HCT116 (cell line): ENCODE measurements around the gene NCF4. TPM values are rescaled to one million over a fixed set of nuclear protein-coding genes. Genes with fewer than 3 reads are reported as not detected.

ENCODE experiments used
- ATAC-seq: fragments of 200-7000 bp; cut with Tn5 transposase; 2 replicates; pipeline ENCODE4 v1.9.1; 2020; ENCODE audit warnings: mild to moderate bottlenecking, moderate library complexity
- BruUV-seq: library from RNA; stranded (reverse); fragments of 400-500 nt; replicated peaks from 2 replicates; lab custom pipeline; 2021; lab: Mats Ljungman, UMichigan
- CTCF ChIA-PET: fragments of 300-600 bp; sonication (Branson Sonifier 250); formaldehyde crosslinking; loops from one replicate; lab custom pipeline; 2021; ENCODE audit warnings: antibody characterized with exemption; lab: Charles Lee
- POLR2A ChIA-PET: fragments of 300-600, 350-600 bp; sonication (Branson Sonifier 250); formaldehyde crosslinking; loops from one replicate; lab custom pipeline; 2021; ENCODE audit warnings: antibody characterized with exemption; lab: Charles Lee
- RAD21 ChIA-PET, 2 experiments: fragments of 300-600 bp; sonication (Branson Sonifier 250); formaldehyde crosslinking; loops; one replicate each; lab custom pipeline; 2023; ENCODE audit warnings: low total read pairs in 2 of 2; ENCODE audit not compliant: uncharacterized antibody in 2 of 2, unreplicated experiment in 2 of 2, low non-redundant PET in 1 of 2; lab: Charles Lee
- DNase-seq: peaks from one replicate; pipeline ENCODE4 v3.0.0-alpha.2; 2010; ENCODE audit warnings: low read depth, low spot score
- H2AFZ ChIP-seq: fragments of 200-600 bp; shearing (Covaris generic), sonication (generic); 2 replicates; pipeline ENCODE4 v1.6.1; 2017; ENCODE audit warnings: low read depth, mixed run types, mixed read lengths, antibody characterized with exemption, low read length; ENCODE audit not compliant: poor library complexity, severe bottlenecking
- H3K27ac ChIP-seq: 2 replicates; pipeline ENCODE4 v1.5.1; 2012; ENCODE audit warnings: low read depth, low read length
- H3K27me3 ChIP-seq: fragments of 200-600 bp; sonication (generic); 2 replicates; pipeline ENCODE4 v1.6.1; 2016; ENCODE audit warnings: mixed run types, low read length, mixed read lengths; ENCODE audit not compliant: insufficient read depth
- H3K36me3 ChIP-seq, 2 experiments: fragments of 200-500 bp in 1 of 2; fragments of 200-600 bp in 1 of 2; sonication (Bioruptor generic) in 1 of 2; sonication (generic) in 1 of 2; 2 replicates each; pipeline versions ENCODE4 v1.5.1 to v1.6.1; 2014 to 2016; ENCODE audit warnings: low read length in 2 of 2, inconsistent platforms in 1 of 2, mixed read lengths in 1 of 2, mixed run types in 1 of 2; ENCODE audit not compliant: insufficient read depth in 2 of 2, control insufficient read depth in 1 of 2
- H3K4me1 ChIP-seq, 2 experiments: fragments of 200-600 bp in 1 of 2; sonication (generic) in 1 of 2; 2 replicates each; pipeline versions ENCODE4 v1.5.1 to v1.6.1; 2012 to 2017; ENCODE audit warnings: low read length in 2 of 2, inconsistent platforms in 1 of 2, mild to moderate bottlenecking in 1 of 2, mixed read lengths in 1 of 2, mixed run types in 1 of 2, moderate library complexity in 1 of 2; ENCODE audit not compliant: insufficient read depth in 2 of 2, control insufficient read depth in 1 of 2
- H3K4me2 ChIP-seq: fragments of 200-600 bp; sonication (generic); 2 replicates; pipeline ENCODE4 v1.6.1; 2017; ENCODE audit warnings: mixed run types, low read length, mixed read lengths
- H3K4me3 ChIP-seq, 2 experiments: fragments of 200-600 bp in 1 of 2; sonication (generic) in 1 of 2; replicated peaks in 1 of 2; 2 replicates each; pipeline ENCODE4 v1.5.1; 2011 to 2016; ENCODE audit warnings: low read length in 2 of 2, control low read depth in 1 of 2, low read depth in 1 of 2, mild to moderate bottlenecking in 1 of 2, mixed read lengths in 1 of 2, mixed run types in 1 of 2
- H3K79me2 ChIP-seq: fragments of 200-600 bp; sonication (generic); 2 replicates; pipeline ENCODE4 v1.6.1; 2017; ENCODE audit warnings: mild to moderate bottlenecking, mixed run types, low read length, moderate library complexity, mixed read lengths; ENCODE audit not compliant: insufficient read depth
- H3K9ac ChIP-seq: fragments of 200-600 bp; sonication (generic); 2 replicates; pipeline ENCODE4 v1.6.1; 2016; ENCODE audit warnings: low read length, mixed read lengths
- H3K9me2 ChIP-seq: fragments of 200-600 bp; sonication (generic), shearing (Covaris generic); 2 replicates; pipeline ENCODE4 v1.6.1; 2017; ENCODE audit warnings: mixed run types, mild to moderate bottlenecking, moderate library complexity; ENCODE audit not compliant: insufficient read depth
- H3K9me3 ChIP-seq, 2 experiments: fragments of 200-500 bp in 1 of 2; fragments of 200-600 bp in 1 of 2; sonication (Bioruptor generic) in 1 of 2; sonication (generic) in 1 of 2; 2 replicates each; pipeline ENCODE4 v1.6.1; 2014 to 2017; ENCODE audit warnings: low read length in 2 of 2, mixed read lengths in 2 of 2, inconsistent platforms in 1 of 2, low read depth in 1 of 2, mild to moderate bottlenecking in 1 of 2, mixed run types in 1 of 2, moderate library complexity in 1 of 2; ENCODE audit not compliant: control insufficient read depth in 1 of 2, insufficient read depth in 1 of 2
- H4K20me1 ChIP-seq: fragments of 200-600 bp; sonication (generic), shearing (Covaris generic); 2 replicates; pipeline ENCODE4 v1.6.1; 2017; ENCODE audit warnings: mixed run types, mild to moderate bottlenecking, moderate library complexity; ENCODE audit not compliant: insufficient read depth
- CBX3 ChIP-seq: IDR thresholded peaks from 2 replicates; pipeline ENCODE4 v1.6.1; 2012; ENCODE audit warnings: low read depth
- CEBPB ChIP-seq: IDR thresholded peaks from 2 replicates; pipeline ENCODE4 v1.6.1; 2012; ENCODE audit warnings: low read depth
- EGR1 ChIP-seq: IDR thresholded peaks from 2 replicates; pipeline ENCODE4 v1.6.1; 2012; ENCODE audit warnings: low read depth
- ELF1 ChIP-seq: IDR thresholded peaks from 2 replicates; pipeline ENCODE4 v1.6.1; 2012; ENCODE audit warnings: low read depth, borderline replicate concordance
- EZH2 ChIP-seq: fragments of 200-600 bp; sonication (generic); IDR thresholded peaks from 2 replicates; pipeline ENCODE4 v1.6.1; 2017; ENCODE audit warnings: antibody characterized with exemption, mixed run types
- EZH2phosphoT487 ChIP-seq: fragments of 200-600 bp; IDR thresholded peaks from 2 replicates; pipeline ENCODE4 v1.6.1; 2018; ENCODE audit warnings: antibody characterized with exemption, borderline replicate concordance
- JUND ChIP-seq: IDR thresholded peaks from 2 replicates; pipeline ENCODE4 v1.6.1; 2012
- MAX ChIP-seq: IDR thresholded peaks from 2 replicates; pipeline ENCODE4 v1.6.1; 2012
- POLR2A ChIP-seq: IDR thresholded peaks from 2 replicates; pipeline ENCODE4 v1.7.0; 2011; ENCODE audit warnings: borderline replicate concordance; ENCODE audit not compliant: insufficient read depth, insufficient read length; ENCODE audit errors: extremely low read depth
- SIN3A ChIP-seq: IDR thresholded peaks from 2 replicates; pipeline ENCODE4 v1.6.1; 2012; ENCODE audit warnings: low read depth
- SRF ChIP-seq: IDR thresholded peaks from 2 replicates; pipeline ENCODE4 v1.6.1; 2012; ENCODE audit warnings: low read depth
- TCF7L2 ChIP-seq: IDR thresholded peaks from 2 replicates; pipeline ENCODE4 v1.7.0; 2011; ENCODE audit warnings: borderline replicate concordance, inconsistent platforms; ENCODE audit not compliant: insufficient read depth, insufficient read length; ENCODE audit errors: extremely low read depth
- YY1 ChIP-seq: IDR thresholded peaks from 2 replicates; pipeline ENCODE4 v1.6.1; 2011; ENCODE audit warnings: low read length, low read depth, moderate library complexity, mild to moderate bottlenecking; ENCODE audit not compliant: insufficient replicate concordance; ENCODE audit errors: extremely low read depth
- ZBTB33 ChIP-seq: IDR thresholded peaks from 2 replicates; pipeline ENCODE4 v1.6.1; 2011; ENCODE audit warnings: mild to moderate bottlenecking, low read length, moderate library complexity; ENCODE audit not compliant: insufficient replicate concordance; ENCODE audit errors: extremely low read depth
- ZFX ChIP-seq: fragments of 450-650 bp; IDR thresholded peaks from 2 replicates; pipeline ENCODE4 v1.6.1; 2017
- intact Hi-C: fragments of 100-400 bp; cut with micrococcal nuclease; formaldehyde crosslinking; loops from 2 replicates; pipeline ENCODE4 v1.10.0; 2022
- total RNA-seq: library from RNA; stranded (reverse); gene quantifications from one replicate; pipeline ENCODE4 v1.2.1, GENCODE V29; 2021; ENCODE audit not compliant: unreplicated experiment
- TF ChIP-seq, protein P1 (sequence below): IDR thresholded peaks from 2 replicates; pipeline ENCODE4 v1.6.1; 2012; ENCODE audit warnings: low read depth

The NCF4 gene
- total RNA-seq, 1 experiment from 2014 or later = 0.37 TPM

DNA sequence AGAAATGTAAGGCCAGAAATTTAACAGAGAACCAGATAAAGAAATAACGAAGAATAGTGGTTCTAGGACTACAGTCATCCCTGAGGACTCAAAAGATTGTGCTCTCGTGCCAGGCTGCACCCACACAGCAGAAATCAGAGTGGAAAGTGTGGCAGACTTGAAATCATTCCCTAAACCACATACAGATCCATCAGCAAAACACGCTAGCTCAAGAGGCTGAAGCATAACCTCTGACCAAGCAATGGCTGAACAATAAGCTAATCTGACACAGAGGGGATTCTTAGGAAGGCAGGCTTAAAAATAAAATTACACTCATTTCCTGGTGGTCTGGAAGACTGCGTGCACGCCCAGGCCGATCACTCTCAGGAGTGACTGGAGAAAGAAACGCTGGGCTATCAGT, 19.0 kb downstream of the NCF4 start:
- Histone ChIP-seq H3K4me1 (no peaks in the 10 kb centered on the region), H3K9ac (no peak overlapping the region), H3K4me3 (no peak overlapping the region), H3K27me3 (peaks cover 5% of the 10 kb centered on the region; the same call in 1 of the 2 replicates), H3K36me3 (no peaks in the 10 kb centered on the region), H3K27ac (no peak overlapping the region), H3K9me2 (no peaks in the 10 kb centered on the region), H2AFZ (no peak overlapping the region), H3K9me3 (no peaks in the 10 kb centered on the region), H4K20me1 (no peaks in the 10 kb centered on the region), H3K79me2 (no peaks in the 10 kb centered on the region), H3K4me2 (no peak overlapping the region)
- ChIA-PET POLR2A (no interaction called here), CTCF (no interaction called here), RAD21 (no interaction called here)
- TF ChIP-seq ZFX (no peak), EZH2 (no peak), EGR1 (no peak), JUND (no peak), EZH2phosphoT487 (no peak), POLR2A (no peak), MAX (no peak), CBX3 (no peak), YY1 (no peak), TCF7L2 (no peak), ELF1 (no peak), SIN3A (no peak), ZBTB33 (no peak), CEBPB (no peak), SRF (no peak)
- TF ChIP-seq, protein P1, sequence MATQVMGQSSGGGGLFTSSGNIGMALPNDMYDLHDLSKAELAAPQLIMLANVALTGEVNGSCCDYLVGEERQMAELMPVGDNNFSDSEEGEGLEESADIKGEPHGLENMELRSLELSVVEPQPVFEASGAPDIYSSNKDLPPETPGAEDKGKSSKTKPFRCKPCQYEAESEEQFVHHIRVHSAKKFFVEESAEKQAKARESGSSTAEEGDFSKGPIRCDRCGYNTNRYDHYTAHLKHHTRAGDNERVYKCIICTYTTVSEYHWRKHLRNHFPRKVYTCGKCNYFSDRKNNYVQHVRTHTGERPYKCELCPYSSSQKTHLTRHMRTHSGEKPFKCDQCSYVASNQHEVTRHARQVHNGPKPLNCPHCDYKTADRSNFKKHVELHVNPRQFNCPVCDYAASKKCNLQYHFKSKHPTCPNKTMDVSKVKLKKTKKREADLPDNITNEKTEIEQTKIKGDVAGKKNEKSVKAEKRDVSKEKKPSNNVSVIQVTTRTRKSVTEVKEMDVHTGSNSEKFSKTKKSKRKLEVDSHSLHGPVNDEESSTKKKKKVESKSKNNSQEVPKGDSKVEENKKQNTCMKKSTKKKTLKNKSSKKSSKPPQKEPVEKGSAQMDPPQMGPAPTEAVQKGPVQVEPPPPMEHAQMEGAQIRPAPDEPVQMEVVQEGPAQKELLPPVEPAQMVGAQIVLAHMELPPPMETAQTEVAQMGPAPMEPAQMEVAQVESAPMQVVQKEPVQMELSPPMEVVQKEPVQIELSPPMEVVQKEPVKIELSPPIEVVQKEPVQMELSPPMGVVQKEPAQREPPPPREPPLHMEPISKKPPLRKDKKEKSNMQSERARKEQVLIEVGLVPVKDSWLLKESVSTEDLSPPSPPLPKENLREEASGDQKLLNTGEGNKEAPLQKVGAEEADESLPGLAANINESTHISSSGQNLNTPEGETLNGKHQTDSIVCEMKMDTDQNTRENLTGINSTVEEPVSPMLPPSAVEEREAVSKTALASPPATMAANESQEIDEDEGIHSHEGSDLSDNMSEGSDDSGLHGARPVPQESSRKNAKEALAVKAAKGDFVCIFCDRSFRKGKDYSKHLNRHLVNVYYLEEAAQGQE = no peak
- BruUV-seq = no TSS peak
- intact Hi-C loops = no loop called here
- no peak for DNase-seq
- ATAC-seq = no peak
